ENCODE data around the gene CRCP. TPM values are rescaled to one million over a fixed set of nuclear protein-coding genes. Genes with fewer than 3 reads are reported as not detected.

The CRCP gene
- total and polyA plus RNA-seq, 10 of the 15 experiments (the other 5 are each of a cell fraction or from before 2014, with no cell fraction given): 12.4 to 33.8 (median 29.1) TPM

DNA sequence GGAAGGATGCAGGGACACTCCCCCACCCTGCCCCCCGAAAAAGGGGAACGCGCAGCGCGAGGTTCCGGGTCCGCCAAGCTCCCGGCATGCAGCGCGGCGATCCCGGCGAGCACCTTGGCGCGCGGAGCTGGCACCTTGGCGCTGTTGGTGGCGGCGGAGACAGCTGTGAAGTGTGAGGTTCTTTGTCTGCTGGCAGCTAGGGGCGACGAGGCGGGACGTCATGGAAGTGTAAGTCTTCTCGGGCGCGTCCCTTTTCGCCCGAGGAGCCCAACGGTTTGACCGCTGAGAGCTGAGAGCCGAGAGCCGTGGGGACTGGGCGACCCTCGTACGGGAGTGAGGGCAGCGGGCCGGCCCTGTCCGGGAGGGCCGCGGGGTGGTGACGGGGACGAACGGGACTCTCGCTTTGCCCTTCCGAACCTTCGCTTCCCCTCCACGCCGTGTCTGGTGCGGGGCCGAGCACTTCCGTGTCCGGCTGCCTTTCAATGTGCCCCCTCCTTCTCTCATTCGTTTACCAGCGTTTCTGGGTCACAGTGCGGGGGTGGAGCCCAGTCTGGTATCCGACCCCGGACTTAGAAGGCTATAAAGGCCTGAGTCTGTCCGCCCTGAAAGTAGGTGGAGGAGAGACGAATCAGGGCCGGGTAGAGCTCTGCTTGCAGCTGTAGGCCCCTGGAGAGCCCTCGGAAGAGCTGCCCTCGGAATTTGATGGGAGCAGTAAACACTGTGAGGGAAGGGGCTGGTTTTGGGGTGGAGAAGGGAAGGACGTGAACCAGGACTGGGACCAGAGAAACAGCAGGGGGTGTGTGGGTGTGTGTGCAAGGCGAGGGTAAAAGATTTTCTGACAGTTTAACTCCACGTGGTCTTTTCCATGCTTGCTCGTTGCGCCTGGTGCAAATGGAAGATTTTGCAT, at the start of gene CRCP (continued):
- TF ChIP-seq, protein P1, sequence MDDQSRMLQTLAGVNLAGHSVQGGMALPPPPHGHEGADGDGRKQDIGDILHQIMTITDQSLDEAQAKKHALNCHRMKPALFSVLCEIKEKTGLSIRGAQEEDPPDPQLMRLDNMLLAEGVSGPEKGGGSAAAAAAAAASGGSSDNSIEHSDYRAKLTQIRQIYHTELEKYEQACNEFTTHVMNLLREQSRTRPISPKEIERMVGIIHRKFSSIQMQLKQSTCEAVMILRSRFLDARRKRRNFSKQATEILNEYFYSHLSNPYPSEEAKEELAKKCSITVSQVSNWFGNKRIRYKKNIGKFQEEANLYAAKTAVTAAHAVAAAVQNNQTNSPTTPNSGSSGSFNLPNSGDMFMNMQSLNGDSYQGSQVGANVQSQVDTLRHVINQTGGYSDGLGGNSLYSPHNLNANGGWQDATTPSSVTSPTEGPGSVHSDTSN (IDR thresholded peaks at IDR 0.05; ENCODE audit: insufficient replicate concordance, low read depth, low read length): no peak
- peak; percentile 31 to 34; a peak in 1 of 4 replicates for TF ChIP-seq BHLHE40 (IDR thresholded peaks at IDR 0.05; ENCODE audit: borderline replicate concordance in 1 of 2, low read depth in 2 of 2, low read length in 1 of 2)
- TF ChIP-seq POU2F2 (IDR thresholded peaks at IDR 0.05; ENCODE audit: borderline replicate concordance, low read depth, low read length): peak; percentile 66; the same call in 2 of the 3 replicates
- TF ChIP-seq EED (IDR thresholded peaks at IDR 0.05; ENCODE audit: low read depth): no peak; the same call in 1 of the 2 replicates
- TF ChIP-seq BACH1 (IDR thresholded peaks at IDR 0.05; ENCODE audit: borderline replicate concordance): peak; percentile 33; the same call in 1 of the 2 replicates
- TF ChIP-seq POLR2A (IDR thresholded peaks at IDR 0.05; ENCODE audit: low read depth, low read length): peak; percentile 94
- no peak for TF ChIP-seq HDAC2 (IDR thresholded peaks at IDR 0.05)
- no peak for TF ChIP-seq ATF7 (IDR thresholded peaks at IDR 0.05; ENCODE audit: low read depth)
- TF ChIP-seq CTCF (IDR thresholded peaks at IDR 0.05 in 2 of 3, conservative IDR thresholded peaks at IDR 0.05 in 1 of 3; ENCODE audit: control insufficient read depth in 2 of 3, extremely low read depth in 1 of 3, insufficient read depth in 1 of 3, low read depth in 3 of 3, low read length in 3 of 3): peak in 2 of 3 experiments; percentile 8 to 26; a peak in 1 of 6 replicates
- peak in 1 of 2 experiments; percentile 37; a peak in 1 of 4 replicates for TF ChIP-seq IKZF2 (IDR thresholded peaks at IDR 0.05)
- TF ChIP-seq CREM (IDR thresholded peaks at IDR 0.05; ENCODE audit: low read depth): 0 out of 2 replicates have a peak, but pooled peaks have one; percentile 20
- no peak for TF ChIP-seq ZNF24 (IDR thresholded peaks at IDR 0.05)
- TF ChIP-seq SREBF1 (IDR thresholded peaks at IDR 0.05; ENCODE audit: low read length): no peak
- TF ChIP-seq NFIC (IDR thresholded peaks at IDR 0.05; ENCODE audit: low read depth, low read length): no peak
- TF ChIP-seq, protein P2, sequence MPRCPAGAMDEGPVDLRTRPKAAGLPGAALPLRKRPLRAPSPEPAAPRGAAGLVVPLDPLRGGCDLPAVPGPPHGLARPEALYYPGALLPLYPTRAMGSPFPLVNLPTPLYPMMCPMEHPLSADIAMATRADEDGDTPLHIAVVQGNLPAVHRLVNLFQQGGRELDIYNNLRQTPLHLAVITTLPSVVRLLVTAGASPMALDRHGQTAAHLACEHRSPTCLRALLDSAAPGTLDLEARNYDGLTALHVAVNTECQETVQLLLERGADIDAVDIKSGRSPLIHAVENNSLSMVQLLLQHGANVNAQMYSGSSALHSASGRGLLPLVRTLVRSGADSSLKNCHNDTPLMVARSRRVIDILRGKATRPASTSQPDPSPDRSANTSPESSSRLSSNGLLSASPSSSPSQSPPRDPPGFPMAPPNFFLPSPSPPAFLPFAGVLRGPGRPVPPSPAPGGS (IDR thresholded peaks at IDR 0.05; ENCODE audit: borderline replicate concordance, insufficient read depth, low read depth, low read length, poor library complexity, severe bottlenecking): peak; percentile 45
- TF ChIP-seq CREB1 (IDR thresholded peaks at IDR 0.05; ENCODE audit: low read depth): peak; percentile 39; the same call in 1 of the 2 replicates
- TF ChIP-seq SIN3A (IDR thresholded peaks at IDR 0.05; ENCODE audit: low read depth, low read length): peak; percentile 82
- TF ChIP-seq IKZF1 (conservative IDR thresholded peaks at IDR 0.05): peak; percentile 75
- peak; percentile 82 for TF ChIP-seq SPI1 (IDR thresholded peaks at IDR 0.05; ENCODE audit: borderline replicate concordance, insufficient read depth, low read depth, low read length)
- TF ChIP-seq PML (IDR thresholded peaks at IDR 0.05; ENCODE audit: low read length): peak; percentile 94
- peak; percentile 82; the same call in 1 of the 2 replicates for TF ChIP-seq SMARCA5 (IDR thresholded peaks at IDR 0.05)
- TF ChIP-seq ASH2L (IDR thresholded peaks at IDR 0.05; ENCODE audit: borderline replicate concordance, low read depth): no peak
- TF ChIP-seq POLR2AphosphoS5 (IDR thresholded peaks at IDR 0.05; ENCODE audit: low read length): peak; percentile 92
- no peak for TF ChIP-seq SMC3 (IDR thresholded peaks at IDR 0.05; ENCODE audit: borderline replicate concordance, low read length)
- peak in 1 of 2 experiments; percentile 94; a peak in 2 of 3 replicates for TF ChIP-seq EGR1 (IDR thresholded peaks at IDR 0.05; ENCODE audit: borderline replicate concordance in 1 of 2, low read depth in 2 of 2, low read length in 2 of 2)
